ENCODE results near the gene SLC12A3.

Gene SLC12A3

DNA sequence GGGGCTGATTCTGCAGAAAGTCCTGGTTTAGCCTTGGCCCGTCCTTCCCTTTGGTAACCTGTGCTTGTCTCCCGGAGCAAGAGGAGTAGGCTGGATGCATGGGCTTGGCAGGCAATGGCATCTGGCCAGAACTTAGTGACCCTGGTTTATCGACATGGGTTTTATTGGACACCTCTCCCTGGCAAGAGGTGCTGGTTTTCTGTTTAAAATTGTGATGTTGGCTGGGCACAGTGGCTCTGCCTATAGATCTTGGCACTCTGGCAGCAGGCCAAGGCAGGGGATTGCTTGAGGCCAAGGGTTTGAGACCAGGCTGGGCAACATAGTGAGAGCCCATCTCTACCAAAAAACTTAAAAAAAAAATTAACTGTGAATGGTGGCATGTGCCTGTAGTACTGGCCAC lies 31.2 kb downstream of the SLC12A3 start:
- H3F3A ChIP-seq (ENCODE audit: insufficient read depth), result no peaks in the 10 kb centered on the region
- H3K9me2 ChIP-seq (replicated peaks; ENCODE audit: insufficient read depth, low read length), result no peaks in the 10 kb centered on the region
- no peaks in the 10 kb centered on the region for H3K27me3 ChIP-seq (ENCODE audit: low read length)
- H3K27ac ChIP-seq (ENCODE audit: low read depth, low read length), result no peak overlapping the region
- no peaks in the 10 kb centered on the region for H3K9me3 ChIP-seq (ENCODE audit: insufficient read depth, low read length)
- H3K4me3 ChIP-seq (ENCODE audit: insufficient read depth, low read length, poor library complexity, severe bottlenecking), result no peak overlapping the region
- no peak overlapping the region for H2AFZ ChIP-seq (ENCODE audit: low read depth, low read length, severe bottlenecking)
- H3K36me3 ChIP-seq (ENCODE audit: low read length), result no peaks in the 10 kb centered on the region
- no peak overlapping the region for H3K9ac ChIP-seq (ENCODE audit: low read length)
- no peaks in the 10 kb centered on the region for H4K20me1 ChIP-seq (ENCODE audit: low read depth, low read length)
- TF ChIP-seq EZH2phosphoT487 (conservative IDR thresholded peaks at IDR 0.05; ENCODE audit: low read length) (no peak), CTCF (IDR thresholded peaks at IDR 0.05; ENCODE audit: insufficient read depth, low read length, poor library complexity, severe bottlenecking) (no peak)
- H3K4me2 ChIP-seq (ENCODE audit: low read depth, low read length, poor library complexity, severe bottlenecking), result no peak overlapping the region
- H3K79me2 ChIP-seq (ENCODE audit: insufficient read depth, low read length), result no peaks in the 10 kb centered on the region

DNA sequence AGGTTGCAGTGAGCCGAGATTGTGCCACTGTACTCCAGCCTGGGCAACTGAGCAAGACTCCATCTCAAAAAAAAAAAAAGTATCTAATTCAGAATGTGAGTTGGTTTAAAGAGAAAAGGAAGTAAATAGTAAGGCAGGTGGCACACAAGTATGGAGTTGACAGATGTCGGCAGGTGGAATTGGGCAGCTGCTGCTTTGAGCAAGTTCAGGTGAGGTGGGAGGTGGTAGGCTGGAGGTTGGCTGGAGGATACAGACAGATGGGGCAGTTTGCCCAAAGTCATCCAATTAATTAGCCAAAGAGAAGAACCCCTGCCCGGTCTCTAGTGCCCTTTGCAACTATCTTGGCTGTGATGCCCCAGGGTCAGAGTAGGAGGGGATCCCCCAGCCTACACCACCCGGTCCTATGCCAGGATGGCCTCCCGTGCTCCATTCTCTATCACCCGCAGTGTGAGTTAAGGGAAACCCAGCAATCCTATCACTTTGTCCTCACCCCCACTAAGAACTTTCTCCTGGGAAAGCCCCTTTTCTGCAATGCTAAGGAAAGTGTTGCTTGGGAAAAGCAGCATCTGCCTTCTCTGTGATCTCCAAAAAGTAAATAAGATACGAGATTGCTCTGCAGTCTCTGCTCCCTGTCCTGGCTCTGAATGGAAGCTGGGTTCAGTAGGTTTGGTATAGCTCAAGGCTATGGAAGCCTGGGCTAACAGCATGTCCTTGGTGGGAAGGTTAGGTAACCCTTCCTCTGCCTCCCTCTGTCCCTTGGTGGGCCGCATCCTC lies 32.2 kb downstream of the SLC12A3 start:
- H4K20me1 ChIP-seq (ENCODE audit: low read depth, low read length), result no peaks in the 10 kb centered on the region

GRCh38 chr16:56898847-56899246 lies 33.8 kb downstream of the SLC12A3 start:
- H3K9ac ChIP-seq (ENCODE audit: low read length), result no peak overlapping the region
- H3K4me3 ChIP-seq (ENCODE audit: insufficient read depth, low read length, poor library complexity, severe bottlenecking), result no peak overlapping the region
- no peaks in the 10 kb centered on the region for H3K9me3 ChIP-seq (ENCODE audit: insufficient read depth, low read length)
- no peak overlapping the region for H3K4me2 ChIP-seq (ENCODE audit: low read depth, low read length, poor library complexity, severe bottlenecking)
- H3K79me2 ChIP-seq (ENCODE audit: insufficient read depth, low read length), result no peaks in the 10 kb centered on the region
- no peaks in the 10 kb centered on the region for H3K36me3 ChIP-seq (ENCODE audit: low read length)
- H2AFZ ChIP-seq (ENCODE audit: low read depth, low read length, severe bottlenecking), result no peak overlapping the region
- no peaks in the 10 kb centered on the region for H3K9me2 ChIP-seq (replicated peaks; ENCODE audit: insufficient read depth, low read length)
- no peaks in the 10 kb centered on the region for H3F3A ChIP-seq (ENCODE audit: insufficient read depth)
- H4K20me1 ChIP-seq (ENCODE audit: low read depth, low read length), result no peaks in the 10 kb centered on the region
- no peak for TF ChIP-seq CTCF (IDR thresholded peaks at IDR 0.05; ENCODE audit: insufficient read depth, low read length, poor library complexity, severe bottlenecking)
- TF ChIP-seq EZH2phosphoT487 (conservative IDR thresholded peaks at IDR 0.05; ENCODE audit: low read length), result no peak
- H3K27ac ChIP-seq (ENCODE audit: low read depth, low read length), result no peak overlapping the region
- H3K27me3 ChIP-seq (ENCODE audit: low read length), result no peaks in the 10 kb centered on the region

More for the DNA sequence above, 32.2 kb downstream of the SLC12A3 start:
- H3K4me2 ChIP-seq (ENCODE audit: low read depth, low read length, poor library complexity, severe bottlenecking), result no peak overlapping the region
- H3K27me3 ChIP-seq (ENCODE audit: low read length), result no peaks in the 10 kb centered on the region
- H3K27ac ChIP-seq (ENCODE audit: low read depth, low read length), result no peak overlapping the region
- H3K36me3 ChIP-seq (ENCODE audit: low read length), result no peaks in the 10 kb centered on the region
- no peak for TF ChIP-seq EZH2phosphoT487 (conservative IDR thresholded peaks at IDR 0.05; ENCODE audit: low read length)
- no peak for TF ChIP-seq CTCF (IDR thresholded peaks at IDR 0.05; ENCODE audit: insufficient read depth, low read length, poor library complexity, severe bottlenecking)
- no peaks in the 10 kb centered on the region for H3K9me3 ChIP-seq (ENCODE audit: insufficient read depth, low read length)
- no peaks in the 10 kb centered on the region for H3K79me2 ChIP-seq (ENCODE audit: insufficient read depth, low read length)
- no peak overlapping the region for H3K4me3 ChIP-seq (ENCODE audit: insufficient read depth, low read length, poor library complexity, severe bottlenecking)
- H3F3A ChIP-seq (ENCODE audit: insufficient read depth), result no peaks in the 10 kb centered on the region
- no peak overlapping the region for H2AFZ ChIP-seq (ENCODE audit: low read depth, low read length, severe bottlenecking)
- H3K9me2 ChIP-seq (replicated peaks; ENCODE audit: insufficient read depth, low read length), result no peaks in the 10 kb centered on the region
- H3K9ac ChIP-seq (ENCODE audit: low read length), result no peak overlapping the region

Data from SU-DHL-6 (cell line).